Stimulated activated CD4-positive, alpha-beta T cell treated with anti-CD3 and anti-CD28 coated beads, Interleukin-2, amount 100 ng/mL, for 24 hours (primary cell): ENCODE results near the gene GNE.
"Not testable (repeated sequence)": the region's sequence is repeated elsewhere in the genome, so short reads cannot be mapped to it uniquely, and the experiment has no call there.

Source experiments
- DNase-seq, 2 donors: peaks; one replicate each; pipeline ENCODE4 v3.0.0-alpha.2; 2020

GNE gene, protein sequence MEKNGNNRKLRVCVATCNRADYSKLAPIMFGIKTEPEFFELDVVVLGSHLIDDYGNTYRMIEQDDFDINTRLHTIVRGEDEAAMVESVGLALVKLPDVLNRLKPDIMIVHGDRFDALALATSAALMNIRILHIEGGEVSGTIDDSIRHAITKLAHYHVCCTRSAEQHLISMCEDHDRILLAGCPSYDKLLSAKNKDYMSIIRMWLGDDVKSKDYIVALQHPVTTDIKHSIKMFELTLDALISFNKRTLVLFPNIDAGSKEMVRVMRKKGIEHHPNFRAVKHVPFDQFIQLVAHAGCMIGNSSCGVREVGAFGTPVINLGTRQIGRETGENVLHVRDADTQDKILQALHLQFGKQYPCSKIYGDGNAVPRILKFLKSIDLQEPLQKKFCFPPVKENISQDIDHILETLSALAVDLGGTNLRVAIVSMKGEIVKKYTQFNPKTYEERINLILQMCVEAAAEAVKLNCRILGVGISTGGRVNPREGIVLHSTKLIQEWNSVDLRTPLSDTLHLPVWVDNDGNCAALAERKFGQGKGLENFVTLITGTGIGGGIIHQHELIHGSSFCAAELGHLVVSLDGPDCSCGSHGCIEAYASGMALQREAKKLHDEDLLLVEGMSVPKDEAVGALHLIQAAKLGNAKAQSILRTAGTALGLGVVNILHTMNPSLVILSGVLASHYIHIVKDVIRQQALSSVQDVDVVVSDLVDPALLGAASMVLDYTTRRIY

GRCh38 chr9:36258208-36258995 is at the start of gene GNE:
Gene GNE, minus strand, starts transcription at chr9:36258448. Its CDS starts 9,093 bp downstream, at chr9:36249355.
- peak; percentile 98 to 99 for DNase-seq

GRCh38 chr9:36306471-36307306 is 48.4 kb upstream of the GNE start:
- DNase-seq: no peak

DNA sequence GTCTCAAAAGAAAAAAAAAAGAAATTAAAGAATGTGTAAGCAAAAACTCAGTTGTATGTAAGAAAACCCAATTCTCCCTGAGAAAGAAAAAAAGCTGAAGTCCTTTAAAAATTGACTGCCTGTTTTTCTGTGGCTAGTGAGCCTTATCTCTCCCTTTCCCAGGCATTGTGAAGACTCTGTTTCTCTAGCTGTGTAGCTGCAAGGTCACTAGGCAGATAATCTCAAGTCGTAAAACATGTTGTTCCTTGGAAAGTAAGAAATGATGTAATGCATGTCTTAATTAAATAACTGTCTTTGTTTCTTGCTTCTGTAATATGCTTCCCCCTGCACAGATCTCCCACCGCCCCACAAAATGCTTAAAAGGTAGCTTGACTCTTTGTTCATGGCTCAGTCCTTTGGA is 46.1 kb upstream of the GNE start:
- DNase-seq: not testable (repeated sequence)

- no peak for DNase-seq
Measured at GRCh38 chr9:36301227-36301626, 43.0 kb upstream of the GNE start.

DNA sequence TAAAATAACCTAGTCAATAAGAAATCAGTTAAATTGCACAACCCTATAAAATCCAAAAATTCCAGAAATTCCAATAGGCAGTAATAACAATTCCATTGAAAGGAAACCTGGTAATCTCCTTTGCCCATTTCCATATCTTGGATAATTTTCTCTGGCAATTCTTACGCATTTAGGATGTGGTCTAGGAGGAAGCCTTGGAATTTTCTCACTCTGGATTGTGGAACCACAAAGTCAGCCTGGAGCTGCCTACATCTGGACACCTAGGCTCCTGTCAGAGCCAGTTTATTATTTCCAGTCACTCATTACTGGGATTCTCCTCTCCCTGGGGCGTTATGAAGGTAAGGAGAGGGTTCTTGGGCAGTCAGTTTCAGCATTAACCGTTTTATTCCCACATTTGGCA is 40.3 kb upstream of the GNE start:
- no peak for DNase-seq

DNA sequence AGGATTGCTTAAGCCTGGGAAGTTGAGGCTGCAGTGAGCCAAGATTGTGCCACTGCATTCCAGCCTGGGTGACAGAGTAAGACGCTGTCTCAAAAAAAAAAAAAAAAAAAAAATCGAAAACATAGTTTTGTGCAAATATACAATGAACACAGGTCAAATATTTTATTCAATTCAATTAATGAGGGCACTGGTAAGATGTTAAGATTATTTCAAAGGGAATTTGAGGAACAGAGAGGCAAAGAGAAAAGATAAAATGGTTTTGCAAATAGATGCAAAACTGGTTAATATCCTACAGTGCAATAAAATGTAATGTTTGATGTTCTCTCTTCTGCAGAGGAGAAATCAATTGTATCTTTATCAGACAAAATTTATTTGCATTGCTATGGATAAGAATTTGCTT is 39.5 kb upstream of the GNE start:
- DNase-seq: no peak

GRCh38 chr9:36294996-36295395 is 36.7 kb upstream of the GNE start:
- DNase-seq: not testable (repeated sequence)

- DNase-seq: no peak
Measured at GRCh38 chr9:36293918-36294317, 35.7 kb upstream of the GNE start.

- DNase-seq: no peak
Measured at GRCh38 chr9:36293171-36293570, 34.9 kb upstream of the GNE start.

DNA sequence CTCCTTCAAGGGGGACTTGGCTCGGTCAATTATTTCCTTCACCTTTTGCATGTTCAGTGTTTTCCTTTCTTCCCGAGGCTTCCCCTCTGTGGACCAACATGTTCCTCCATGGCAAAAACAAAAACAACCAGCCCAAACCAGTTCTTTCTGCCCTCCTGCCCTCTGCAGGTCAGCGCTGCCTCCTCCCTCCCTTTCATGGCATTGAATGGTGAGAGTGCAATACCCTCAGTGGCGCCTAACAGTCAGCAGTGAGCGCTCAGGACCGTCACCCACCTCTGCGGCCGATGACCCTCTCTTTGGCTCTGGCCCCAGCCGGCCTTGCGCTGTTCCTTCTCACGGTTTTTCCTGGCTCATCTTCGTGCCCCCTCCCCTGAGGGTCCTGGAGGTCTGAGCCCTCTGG is 34.4 kb upstream of the GNE start:
- DNase-seq: no peak

- DNase-seq: no peak
Measured at GRCh38 chr9:36290996-36291395, 32.7 kb upstream of the GNE start.

- DNase-seq: no peak
Measured at GRCh38 chr9:36289836-36290435, 31.7 kb upstream of the GNE start.

DNA sequence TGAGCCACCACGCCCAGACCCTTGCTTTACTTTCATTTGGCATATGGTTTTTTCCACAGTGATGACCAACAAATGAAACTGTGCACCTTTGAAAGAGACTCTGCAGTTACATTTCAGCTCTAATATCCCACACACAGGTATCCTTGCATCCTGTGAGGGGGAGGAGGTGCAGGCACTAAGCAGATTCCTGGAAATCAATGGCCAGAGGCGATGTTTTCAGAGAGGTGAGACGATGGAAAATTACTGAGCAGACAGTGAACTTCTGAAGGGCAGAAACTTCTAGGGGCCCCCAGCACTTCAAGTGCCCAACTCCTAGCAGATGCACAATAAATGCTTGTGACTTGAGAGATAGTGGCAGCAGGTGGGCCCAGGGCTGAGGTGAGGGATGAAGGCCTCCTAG is 29.8 kb upstream of the GNE start:
- DNase-seq: no peak

- no peak for DNase-seq
Measured at GRCh38 chr9:36286388-36286787, 28.1 kb upstream of the GNE start.

DNA sequence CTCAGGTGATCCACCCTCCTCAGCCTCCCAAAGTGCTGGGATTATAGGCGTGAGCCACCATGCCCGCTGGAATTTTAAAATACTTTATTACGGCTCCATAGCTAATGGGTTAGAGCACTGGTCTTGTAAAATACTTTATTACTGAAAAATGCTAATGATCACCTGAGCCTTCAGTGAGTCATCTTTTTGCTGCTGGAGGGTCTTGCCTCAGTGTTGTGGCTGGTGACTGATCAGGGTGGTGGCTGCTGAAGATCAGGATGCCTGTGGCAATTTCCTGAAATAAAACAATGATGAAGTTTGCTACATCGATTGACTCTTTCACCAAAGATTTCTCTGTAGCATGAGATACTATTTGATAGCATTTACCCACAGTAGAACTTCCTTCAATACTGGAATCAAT is 26.0 kb upstream of the GNE start:
- DNase-seq: no peak

- no peak for DNase-seq
Measured at GRCh38 chr9:36282275-36282674, 24.0 kb upstream of the GNE start.

DNA sequence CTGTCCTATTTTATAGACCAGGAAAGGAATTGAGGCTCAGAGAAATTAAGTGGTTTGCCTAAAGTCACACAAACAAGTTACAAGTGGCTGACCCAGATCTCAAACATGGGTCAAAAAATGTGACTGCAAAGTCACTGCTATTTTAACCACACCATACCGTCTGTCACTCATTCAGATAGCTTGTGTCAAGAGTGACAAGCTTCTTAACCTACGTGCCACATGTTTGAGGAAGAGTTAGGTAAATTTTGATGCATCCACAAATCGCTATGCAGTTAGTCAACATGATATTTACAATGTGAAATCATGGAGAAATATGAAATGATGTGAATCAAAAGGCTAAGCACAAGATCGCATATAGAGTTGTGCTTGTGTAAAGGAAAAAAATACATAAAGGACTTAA is 22.7 kb upstream of the GNE start:
- DNase-seq: no peak

DNA sequence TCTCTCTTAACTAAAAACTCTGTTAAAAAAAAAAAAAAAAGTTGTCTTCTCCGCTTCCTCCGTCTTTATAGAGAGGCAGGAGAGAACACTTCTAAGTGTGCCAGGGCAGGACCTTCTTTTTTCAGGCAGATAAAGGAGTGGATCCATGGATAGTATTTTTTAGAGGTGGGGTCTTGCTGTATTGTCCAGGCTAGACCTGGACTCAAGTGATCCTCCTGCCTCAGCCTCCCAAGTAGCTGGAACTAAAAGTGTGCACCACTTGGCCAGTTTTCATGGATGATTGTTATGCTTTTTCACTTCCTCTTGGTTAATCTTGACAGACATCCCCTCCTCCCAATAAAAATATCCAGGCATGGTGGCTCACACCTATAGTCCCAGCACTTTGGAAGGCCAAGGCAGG is 20.0 kb upstream of the GNE start:
- DNase-seq: no peak

GRCh38 chr9:36276781-36277181 is 18.5 kb upstream of the GNE start:
- no peak for DNase-seq

DNA sequence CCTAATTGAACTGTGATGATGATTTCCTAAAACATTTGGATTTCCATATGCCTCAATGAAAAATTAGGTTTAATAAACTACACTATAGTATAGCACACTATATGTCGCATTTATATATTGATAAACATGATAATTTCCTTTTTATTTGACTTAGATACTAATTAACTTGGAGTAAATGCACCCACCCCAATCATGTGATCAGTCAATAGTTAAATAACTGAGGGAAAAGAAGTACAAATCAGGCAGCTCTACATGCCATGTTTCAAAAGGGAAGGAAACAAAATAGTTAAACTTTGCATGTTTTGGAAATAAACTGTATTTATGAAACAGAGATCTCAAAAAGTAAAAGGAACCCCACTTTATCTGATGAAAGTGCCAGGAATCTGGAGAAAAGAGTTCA is 18.0 kb upstream of the GNE start:
- DNase-seq: no peak

- no peak for DNase-seq
Measured at GRCh38 chr9:36275060-36275459, 16.8 kb upstream of the GNE start.

DNA sequence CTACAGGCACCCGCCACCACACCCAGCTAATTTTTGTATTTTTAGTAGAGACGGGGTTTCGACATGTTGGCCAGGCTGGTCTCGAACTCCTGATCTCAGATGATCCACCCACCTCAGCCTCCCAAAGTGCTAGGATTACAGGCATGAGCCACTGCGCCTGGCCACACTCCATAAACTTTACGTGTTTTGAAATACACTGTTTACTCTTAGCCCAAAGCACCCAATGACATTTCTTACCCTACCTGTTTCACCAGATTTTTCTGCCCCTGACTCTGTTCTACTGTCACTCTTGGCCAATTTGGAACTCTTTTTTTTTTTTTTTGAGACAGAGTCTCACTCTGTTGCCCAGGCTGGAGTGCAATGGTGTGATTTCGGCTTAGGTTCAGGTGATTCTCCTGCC is 15.1 kb upstream of the GNE start:
- not testable (repeated sequence) for DNase-seq
